DMS153 treated with DMSO at 0.1 percent for 48 hours (cell line): Measurements from ENCODE around the gene ING4.
A peak's percentile ranks its signal among the peaks of the same experiment; 100 is the strongest.

Source experiments
- DNase-seq: peaks from one replicate; lab custom pipeline; 2025; ENCODE audit not compliant: unreplicated experiment; lab: John Stamatoyannopoulos, UW

Gene ING4

DNA sequence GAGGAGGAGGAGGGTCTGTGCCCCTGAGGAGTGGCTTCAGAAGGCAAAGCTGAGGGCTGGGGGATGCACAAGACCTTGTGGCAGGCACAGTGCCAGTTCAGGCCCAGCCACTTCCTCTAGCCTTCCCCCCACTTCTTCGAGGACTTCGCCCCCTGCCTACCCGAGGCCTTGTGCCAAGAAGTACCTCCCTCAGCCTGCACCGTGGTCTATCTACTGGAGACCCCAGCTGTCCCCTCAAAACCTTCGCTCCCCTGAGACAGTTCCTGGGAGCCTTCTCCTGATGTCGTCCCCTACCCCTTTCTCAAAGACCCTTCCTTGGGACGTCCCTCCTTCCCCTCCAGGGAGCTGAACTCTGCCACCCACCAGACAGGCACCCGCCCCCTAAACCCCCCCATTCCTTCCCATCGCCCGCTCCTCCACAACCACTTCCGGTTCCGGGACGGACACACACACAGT is 25.7 kb upstream of the ING4 start:
- DNase-seq = no peak

DNA sequence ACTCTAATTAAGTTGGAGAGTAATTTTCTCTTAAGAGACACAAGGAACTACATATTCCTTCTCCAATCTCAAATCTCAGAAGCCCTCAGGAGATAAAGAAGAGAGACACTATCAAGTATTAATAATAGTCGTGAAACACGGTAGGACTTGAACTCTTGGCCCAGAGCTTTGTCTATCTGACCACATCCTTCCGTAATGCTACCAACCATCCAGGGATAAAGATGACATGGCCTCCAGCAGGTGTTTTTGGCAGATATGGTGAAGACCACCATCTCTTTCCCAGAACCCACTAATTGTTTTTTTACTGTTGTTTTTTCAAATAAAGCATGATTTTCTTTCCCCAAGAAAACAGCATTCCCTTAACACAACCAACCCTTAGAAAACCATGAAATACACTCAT is 22.9 kb upstream of the ING4 start:
- no peak for DNase-seq

DNA sequence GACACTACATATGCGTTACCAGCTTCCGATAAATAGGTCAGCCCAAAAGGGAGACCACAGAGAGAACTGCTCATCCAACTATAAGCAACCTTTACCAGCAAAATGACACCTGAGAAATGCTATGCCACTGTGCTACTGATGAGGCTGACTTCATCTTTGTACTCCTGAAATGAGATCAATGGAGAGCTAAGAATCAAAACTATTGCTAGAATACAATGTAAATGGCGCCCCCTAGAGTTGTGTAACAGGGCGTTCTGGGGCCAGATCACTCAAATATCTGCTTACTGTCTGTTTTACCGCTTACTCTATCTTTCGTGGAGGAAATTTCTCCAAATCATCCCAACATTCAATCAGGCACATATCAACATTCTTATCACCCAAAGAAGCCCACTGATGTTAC is 21.7 kb upstream of the ING4 start:
- peak; percentile 7 for DNase-seq

GRCh38 chr12:6676962-6677361 is 14.0 kb upstream of the ING4 start:
- DNase-seq = no peak

DNA sequence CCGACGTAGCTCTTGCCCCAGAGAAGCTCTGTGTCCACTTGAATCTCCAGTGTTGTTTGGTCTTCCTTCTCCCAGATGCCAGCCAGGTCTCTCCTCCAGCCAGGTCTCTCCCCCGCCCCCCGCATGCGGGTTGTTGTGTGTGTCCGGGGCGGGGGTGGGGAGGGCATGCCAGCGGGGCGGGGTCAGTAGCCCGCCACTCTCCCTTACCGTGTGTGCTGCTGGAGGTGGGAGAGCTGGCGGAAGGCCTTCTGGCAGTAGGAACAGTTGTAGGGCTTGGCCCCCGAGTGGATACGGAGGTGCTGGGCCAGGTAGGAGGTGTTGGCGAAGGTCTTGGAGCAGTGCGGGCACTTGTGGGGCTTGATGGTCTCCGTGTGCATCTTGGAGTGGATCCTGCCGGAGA is 9.2 kb upstream of the ING4 start:
- no peak for DNase-seq

GRCh38 chr12:6667559-6668210 is 4.8 kb upstream of the ING4 start:
- no peak for DNase-seq

DNA sequence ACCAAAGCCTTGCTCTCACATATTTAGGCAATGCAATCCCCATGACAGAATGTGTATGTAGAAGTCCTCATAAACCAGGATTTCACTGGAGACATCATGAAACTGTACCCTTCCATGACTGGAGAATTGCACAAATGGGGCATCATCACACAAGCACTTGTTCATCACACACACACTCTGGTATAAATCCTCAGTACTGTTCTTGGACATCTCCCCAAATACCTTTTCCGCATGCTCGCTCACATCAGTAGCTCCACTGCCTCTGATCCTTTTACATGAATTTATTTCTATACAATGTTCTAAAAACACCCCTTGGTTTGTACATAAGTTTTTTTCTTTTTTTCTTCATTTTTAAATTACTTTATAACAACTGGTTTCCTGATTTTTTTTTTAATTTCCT is 3.3 kb upstream of the ING4 start:
- DNase-seq = no peak

DNA sequence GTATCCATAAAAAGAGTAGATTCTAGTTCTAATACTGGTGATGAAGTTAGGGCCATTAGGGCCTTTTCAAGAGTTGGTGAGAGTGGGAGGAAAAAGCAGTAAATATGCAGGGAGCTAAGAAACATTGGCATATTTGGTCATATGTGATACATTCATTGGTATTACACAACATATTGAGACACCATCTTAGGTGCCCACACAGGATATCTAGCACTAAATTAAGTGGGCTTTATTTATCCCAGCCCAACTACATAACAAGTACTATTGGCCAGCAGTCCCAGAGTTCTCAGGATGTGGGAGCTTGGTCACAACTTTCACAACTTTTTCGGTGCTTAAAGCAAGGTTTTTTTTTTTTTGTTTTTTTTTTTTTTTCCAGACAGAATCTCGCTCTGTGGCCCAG is 2.0 kb upstream of the ING4 start:
- no peak for DNase-seq

DNA sequence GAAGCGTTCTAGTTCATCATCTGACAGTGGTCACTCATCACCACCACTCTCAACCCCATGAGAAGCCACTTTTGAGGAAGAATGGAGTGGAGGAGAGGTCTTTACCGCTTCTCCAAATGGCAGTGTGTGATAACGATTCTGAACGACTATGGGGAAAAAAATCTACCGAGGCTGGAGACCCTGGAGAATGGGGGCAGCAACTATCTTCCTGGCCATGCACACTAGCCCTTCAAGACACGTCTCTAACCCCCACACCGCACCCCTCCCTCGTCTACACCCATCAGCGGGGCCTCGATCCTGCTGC is 365 bp downstream of the ING4 start:
- no peak for DNase-seq

DNA sequence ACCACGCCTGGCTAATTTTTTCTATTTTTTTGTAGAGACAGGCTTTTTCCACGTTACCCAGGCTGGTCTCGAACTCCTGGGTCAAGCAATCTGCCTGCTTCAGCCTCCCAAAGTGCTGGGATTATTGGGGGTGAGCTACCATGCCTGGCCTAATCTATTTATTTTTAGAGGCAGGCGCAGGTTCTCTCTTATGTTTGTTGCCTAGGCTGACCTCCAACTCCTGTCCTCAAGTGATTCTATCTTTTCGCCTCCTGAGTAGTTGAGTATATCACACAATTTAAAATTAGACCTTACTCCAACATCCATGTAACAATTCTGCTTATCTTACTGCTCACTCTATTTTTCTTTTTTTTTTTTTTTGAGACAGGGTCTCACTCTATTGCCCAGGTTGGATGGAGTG is 8.9 kb downstream of the ING4 start:
- DNase-seq = no peak

DNA sequence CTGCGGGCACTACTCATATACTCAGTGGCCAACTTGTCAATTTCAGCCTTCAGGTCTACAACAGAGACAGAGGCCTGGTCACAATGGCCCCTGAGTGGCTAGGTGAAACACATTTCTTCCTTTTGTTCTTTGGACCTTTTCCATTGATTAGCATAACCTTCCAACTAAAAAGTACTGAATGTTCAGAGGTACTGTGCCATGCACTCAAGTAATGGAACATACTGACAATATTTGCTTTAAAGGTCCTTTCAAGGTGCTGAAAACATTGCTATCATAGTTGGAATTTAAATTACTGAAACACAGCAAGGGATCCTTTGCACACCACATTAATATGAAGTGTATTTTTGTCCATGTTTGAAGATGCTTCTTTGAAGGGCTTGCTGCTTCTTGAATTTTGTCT is 9.6 kb downstream of the ING4 start:
- DNase-seq = no peak

DNA sequence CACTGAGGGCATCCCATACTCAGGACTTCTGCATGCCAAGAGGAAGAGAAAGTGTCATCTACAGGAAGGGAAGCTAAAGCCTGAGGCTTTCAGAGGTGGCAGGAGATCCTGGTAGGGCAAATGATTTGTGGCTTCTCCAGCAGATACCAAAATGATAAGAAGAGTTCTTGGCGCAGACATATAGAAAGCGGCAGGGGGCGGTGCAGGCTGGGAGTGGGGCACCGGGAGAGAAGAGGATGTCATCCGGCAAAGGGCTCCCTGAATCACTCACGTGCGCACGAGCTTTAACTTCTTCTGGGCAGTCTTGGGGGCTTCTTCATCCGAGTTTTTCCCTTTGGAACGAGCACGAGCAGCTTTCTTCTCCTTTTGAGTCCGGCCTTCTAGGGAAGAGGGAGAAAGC is 10.5 kb downstream of the ING4 start:
- no peak for DNase-seq

GRCh38 chr12:6650832-6651231 is 12.1 kb downstream of the ING4 start:
- DNase-seq = no peak

GRCh38 chr12:6647083-6647604 is 15.8 kb downstream of the ING4 start, which contains the start of gene ACRBP:
TSS of gene ACRBP (minus strand) at chr12:6647432. CDS start at chr12:6647366, 66 bp downstream.
- DNase-seq = no peak

GRCh38 chr12:6646276-6647082 is 16.4 kb downstream of the ING4 start:
- no peak for DNase-seq

GRCh38 chr12:6644903-6645302 is 18.0 kb downstream of the ING4 start:
- no peak for DNase-seq

- DNase-seq = no peak
Observed at GRCh38 chr12:6644257-6644596, 18.7 kb downstream of the ING4 start.

DNA sequence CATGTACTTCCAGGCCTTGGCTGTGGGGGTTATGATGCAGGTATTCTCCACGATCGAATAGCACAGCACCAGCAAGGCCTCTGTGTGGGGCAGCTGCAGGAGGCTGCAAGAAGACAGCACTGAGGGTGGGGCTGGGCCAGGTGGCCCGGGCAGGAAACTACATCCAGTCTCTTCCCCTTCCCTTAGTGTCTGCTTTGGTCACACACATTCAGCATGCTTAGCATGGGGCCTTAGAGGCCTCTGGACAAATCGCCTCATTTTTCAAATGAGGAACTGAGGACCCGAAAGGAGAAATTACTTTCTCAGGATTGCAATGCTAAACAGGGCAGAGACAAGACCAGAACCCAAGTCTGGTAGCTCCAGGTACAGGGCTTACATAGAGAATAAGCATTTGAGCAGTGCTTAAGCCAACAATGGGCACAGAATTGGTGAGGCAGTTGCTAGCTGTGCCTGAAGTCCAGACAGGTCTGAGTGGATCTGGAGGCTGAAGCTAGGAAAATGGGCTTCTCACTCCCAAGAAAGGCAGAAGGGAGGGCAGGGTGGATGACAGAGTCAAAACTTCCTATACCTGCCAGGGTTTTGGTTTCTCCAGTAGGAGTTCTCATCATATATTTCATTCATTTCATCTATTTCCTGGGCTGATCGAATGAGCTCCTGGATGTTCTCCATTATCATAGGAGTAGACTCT is 19.2 kb downstream of the ING4 start:
- no peak for DNase-seq

- no peak for DNase-seq
Observed at GRCh38 chr12:6641131-6641530, 21.8 kb downstream of the ING4 start.

DNA sequence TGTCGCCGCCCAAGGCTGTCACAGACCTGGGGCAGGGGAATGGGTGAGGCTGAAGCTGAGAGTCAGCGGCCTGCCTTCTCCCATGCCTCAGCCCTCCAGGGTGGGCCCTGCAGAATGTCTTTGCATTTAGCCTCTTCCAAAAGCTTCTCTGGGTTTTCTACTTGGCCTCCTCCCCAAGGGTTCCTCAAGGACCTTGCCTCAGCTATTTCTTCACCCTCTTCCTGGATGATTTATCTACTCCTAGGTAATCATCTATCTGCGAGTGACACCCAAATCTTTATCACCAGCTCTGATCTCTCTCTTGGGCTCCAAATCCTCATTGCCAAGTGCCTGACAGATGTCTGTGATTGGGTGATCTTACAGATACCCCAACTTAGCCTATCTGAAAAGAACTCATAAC is 22.4 kb downstream of the ING4 start:
- no peak for DNase-seq

GRCh38 chr12:6639151-6639801 is 23.6 kb downstream of the ING4 start:
- DNase-seq = no peak

DNA sequence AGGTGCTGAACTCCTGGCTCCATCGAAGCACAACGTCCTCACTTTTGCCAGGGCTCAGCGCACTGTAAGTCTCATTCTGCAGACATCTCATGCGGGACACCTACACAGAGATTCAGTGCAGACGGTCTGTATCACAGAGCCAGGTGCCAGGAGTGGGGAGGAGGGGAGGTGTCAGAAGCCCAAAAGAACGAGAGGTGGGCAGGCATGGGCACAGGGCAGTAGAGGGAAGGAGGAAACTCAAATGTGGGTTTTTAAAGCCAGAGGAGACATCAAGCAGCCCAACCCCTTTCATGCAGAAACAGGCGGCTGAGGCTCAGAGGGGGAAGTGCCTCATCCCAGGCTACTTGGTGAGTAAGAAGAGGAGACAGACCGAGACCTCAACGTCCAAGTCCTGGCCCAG is 24.6 kb downstream of the ING4 start:
- no peak for DNase-seq
